Measurements from ENCODE around the gene MAST4.
A peak's percentile ranks its signal among the peaks of the same experiment; 100 is the strongest.
"Not testable (repeated sequence)": the region's sequence is repeated elsewhere in the genome, so short reads cannot be mapped to it uniquely, and the experiment has no call there.

The MAST4 gene

DNA sequence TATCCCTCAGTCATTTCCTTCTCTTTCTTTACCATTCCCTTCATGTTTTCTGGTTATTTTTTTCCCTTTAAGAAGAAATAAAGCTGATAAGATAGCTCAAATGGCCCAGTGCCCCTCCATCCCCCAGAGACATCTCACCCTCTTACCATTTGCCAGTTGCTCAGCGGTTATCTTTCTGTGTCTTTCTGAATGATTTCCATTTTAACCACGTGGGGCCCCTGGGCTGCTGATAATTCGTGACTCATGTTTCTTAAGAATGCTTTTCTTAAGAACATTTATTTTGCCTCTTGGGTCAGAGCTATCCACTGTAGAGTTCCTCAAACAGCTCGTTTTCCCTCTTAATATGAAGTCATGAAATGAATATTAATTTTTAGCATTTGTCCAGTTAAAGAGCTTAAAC lies 147.8 kb downstream of the MAST4 start:
- DNase-seq (ENCODE audit: low spot score) = no peak

DNA sequence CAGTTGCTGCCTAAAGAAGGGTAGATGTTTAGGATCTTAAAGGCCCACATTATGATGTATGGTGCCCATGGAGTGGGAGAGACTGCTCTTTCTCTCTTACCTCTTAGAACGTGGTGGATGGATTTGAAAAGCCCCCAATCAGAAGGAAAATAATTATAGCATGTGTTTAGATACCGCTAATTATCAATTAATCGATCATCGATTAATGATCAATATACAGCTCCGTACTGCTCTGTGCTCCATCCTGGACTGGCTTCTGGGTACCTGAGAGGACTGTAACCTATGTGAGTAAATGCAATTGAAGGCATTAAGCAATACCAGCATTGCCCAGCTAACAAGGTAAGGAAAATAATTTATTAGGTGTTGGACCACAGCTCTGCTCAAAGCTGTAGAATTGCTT lies 149.1 kb downstream of the MAST4 start:
- DNase-seq (ENCODE audit: low spot score) = no peak

- DNase-seq (ENCODE audit: low spot score) = no peak
Measured at GRCh38 chr5:66747607-66748006, 151.4 kb downstream of the MAST4 start.

DNA sequence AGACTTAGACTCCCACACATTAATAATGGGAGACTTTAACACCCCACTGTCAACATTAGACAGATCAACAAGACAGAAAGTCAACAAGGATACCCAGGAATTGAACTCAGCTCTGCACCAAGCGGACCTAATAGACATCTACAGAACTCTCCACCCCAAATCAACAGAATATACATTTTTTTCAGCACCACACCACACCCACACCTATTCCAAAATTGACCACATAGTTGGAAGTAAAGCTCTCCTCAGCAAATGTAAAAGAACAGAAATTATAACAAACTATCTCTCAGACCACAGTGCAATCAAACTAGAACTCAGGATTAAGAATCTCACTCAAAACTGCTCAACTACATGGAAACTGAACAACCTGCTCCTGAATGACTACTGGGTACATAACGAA lies 156.5 kb downstream of the MAST4 start:
- not testable (repeated sequence) for DNase-seq (ENCODE audit: low spot score)

DNA sequence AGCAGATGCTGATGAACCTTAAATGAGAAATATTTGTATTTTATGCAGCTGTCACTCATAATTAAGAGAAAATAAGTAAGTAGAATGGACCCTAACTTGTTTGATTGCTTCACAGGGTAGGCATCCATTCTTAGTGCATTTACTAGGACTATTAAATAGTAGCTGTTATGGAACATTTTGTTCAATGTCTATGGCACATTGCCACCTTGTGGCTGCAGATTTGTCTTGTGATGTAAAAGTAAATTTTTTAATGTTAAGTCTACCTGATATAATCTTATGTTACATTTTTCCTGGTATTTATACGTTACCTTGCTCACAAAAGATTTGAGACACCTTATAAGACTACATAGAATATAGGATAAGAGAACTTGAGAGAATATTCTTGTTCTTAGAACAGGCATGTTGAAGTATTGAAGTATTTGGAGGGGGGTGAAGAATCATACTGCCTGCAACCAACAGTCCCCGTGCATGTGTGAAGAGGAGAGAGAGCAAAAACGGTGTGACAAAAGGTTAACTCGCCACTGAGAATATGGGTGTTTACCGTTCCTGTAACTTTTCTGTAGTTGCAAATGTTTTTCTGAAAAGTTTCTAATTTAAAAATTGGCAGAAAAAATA lies 161.1 kb downstream of the MAST4 start:
- peak; percentile 32 for DNase-seq (ENCODE audit: low spot score)

DNA sequence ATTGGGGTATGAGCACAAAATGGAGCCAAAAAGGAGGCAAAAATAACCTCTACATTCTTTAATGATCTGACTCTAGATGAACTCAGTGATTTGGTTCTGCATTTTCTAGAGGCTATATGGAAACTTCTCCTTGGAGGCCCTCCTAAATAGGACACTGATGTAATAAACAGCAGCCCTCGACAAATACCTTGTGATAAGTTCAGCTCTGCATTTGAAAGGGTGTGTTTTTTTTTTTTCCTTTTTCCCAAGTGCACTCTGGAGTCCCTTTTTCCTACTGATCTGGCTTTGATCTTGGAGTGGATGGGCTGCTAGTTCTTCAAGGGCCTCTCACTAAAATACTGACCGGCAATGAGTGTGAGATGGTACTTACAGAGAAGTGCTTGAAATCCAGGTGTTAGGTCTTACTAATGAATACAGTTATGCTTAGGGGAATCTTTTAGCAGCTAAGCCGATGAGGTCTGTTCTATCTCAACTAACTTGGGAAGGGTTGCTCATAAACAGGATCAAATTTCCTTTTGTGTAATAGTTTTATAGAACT lies 161.7 kb downstream of the MAST4 start:
- DNase-seq (ENCODE audit: low spot score) = no peak

GRCh38 chr5:66769030-66769733 lies 173.0 kb downstream of the MAST4 start:
- DNase-seq (ENCODE audit: low spot score) = no peak

DNA sequence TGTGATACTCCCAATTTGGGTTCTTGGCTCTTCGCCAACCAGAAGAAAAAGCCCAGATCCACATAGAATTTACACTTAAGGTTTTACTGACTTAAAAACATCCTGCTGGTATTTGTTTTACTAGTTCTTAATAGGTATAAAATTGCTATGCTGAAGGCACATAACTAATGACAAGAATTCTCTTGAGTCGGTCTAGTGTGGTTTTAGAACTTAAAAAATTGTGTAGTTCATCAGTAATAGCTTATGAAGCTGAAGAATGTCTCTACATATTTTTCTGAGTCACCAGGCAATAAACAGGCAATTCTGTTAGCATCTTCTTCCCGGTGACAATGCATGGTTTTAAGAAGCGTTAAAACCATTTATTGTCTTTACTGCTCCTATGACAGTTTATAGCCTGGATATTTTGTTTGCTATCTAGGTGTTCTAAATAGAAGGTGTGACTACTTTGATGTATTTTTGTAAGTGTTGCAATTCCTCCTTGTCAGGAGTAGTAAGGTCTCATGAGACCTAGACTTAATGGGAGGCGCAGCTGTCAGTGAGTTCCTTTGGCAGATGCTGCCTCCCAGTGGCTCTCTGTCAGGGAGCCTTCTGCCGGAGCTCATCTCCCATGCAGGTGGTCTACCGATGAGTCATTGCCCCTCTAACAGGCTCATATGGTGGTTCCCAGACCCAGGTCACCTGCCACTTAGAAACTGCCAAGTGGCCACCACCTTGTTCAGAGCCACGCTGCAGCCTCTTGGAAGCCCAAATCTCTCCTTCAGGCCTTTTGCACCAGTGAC lies 173.8 kb downstream of the MAST4 start:
- DNase-seq (ENCODE audit: low spot score) = peak; percentile 10

GRCh38 chr5:66777868-66778267 lies 181.7 kb downstream of the MAST4 start:
- no peak for DNase-seq (ENCODE audit: low spot score)

GRCh38 chr5:66779528-66779927 lies 183.3 kb downstream of the MAST4 start:
- DNase-seq (ENCODE audit: low spot score) = no peak

- DNase-seq (ENCODE audit: low spot score) = no peak
Measured at GRCh38 chr5:66788556-66788955, 192.4 kb downstream of the MAST4 start.

DNA sequence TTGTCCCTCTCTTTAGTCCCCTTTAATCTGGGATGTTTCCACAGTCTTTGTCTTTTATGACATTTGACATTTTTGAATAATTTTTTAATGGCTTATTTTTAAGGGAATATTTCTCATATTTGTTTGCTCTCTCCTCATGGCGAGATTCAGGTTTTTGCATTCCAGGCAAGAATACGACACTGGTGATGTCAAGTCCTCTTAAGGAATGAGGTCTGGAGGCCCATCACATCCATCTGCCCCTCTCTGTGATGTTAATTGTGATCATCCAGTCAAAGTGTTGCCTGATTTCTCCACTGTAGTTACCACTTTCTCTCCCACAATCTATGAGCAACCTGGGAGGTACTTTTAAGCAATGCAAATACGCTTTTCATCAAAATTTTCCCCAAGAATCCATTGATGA lies 193.2 kb downstream of the MAST4 start:
- no peak for DNase-seq (ENCODE audit: low spot score)

- no peak for DNase-seq (ENCODE audit: low spot score)
Measured at GRCh38 chr5:66793049-66793448, 196.9 kb downstream of the MAST4 start.

DNA sequence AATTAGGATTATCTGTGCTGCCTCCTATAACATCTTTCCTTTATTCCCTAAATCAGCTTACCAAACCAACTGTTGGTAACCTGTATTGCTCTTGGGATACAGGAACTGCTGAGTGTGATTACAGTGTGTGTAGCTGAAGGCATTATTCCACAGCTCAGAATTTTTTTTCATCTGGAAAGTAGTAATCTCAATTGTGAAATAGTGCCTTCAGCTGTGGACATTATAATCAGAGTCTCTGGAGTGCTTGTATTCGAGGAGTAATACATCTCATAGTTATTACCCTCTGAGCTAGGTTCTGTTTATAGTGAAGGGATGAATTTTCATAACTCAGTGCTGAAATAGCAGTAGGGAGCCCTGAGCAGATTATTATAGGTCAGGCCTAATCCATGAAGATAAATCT lies 199.5 kb downstream of the MAST4 start:
- DNase-seq (ENCODE audit: low spot score) = no peak

DNA sequence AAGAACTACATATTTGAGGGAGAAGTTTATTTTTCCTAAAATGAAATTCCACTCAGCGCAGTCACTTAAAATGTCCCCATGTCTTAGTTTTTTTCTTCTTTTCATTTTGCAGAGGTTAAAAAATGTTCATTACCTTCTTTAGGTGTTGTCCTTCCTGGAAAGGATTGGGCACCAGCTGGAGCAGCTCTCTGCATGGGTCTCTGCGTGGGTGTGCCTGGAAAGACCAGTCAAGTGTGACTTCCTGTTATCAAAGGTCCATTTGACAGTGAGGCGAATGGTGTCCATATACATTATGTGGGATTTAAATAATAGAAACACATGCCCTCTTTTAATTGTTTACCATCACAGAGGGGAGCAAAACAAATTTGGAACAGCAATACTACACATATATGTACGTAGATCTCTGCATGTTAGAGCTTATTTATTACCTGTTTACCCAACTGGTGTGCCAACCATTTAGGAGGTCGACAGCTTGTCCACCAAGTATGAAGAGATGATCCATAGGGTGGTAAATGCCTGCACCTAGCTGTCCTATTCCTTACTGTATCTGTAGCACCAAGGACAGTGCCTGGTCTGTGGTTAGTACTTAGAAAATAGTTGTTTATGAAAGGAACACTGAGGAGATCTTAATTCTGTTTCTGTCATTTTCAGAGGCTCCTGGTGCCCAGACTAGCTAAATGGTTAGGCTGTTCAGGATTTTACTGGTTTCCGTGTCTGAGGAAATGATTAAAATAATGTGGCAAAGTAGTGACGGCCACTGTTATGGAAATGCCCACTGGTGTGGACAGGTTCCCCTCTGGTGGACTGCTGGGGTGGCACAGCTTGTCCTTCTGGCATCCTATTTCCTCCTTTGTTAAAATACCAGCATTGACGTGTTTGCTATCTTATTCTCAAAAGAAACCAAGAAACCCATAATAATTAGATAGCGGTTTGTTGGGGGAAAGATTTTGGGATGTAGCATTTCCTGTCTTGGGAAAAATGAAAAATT lies 200.4 kb downstream of the MAST4 start:
- no peak for DNase-seq (ENCODE audit: low spot score)

DNA sequence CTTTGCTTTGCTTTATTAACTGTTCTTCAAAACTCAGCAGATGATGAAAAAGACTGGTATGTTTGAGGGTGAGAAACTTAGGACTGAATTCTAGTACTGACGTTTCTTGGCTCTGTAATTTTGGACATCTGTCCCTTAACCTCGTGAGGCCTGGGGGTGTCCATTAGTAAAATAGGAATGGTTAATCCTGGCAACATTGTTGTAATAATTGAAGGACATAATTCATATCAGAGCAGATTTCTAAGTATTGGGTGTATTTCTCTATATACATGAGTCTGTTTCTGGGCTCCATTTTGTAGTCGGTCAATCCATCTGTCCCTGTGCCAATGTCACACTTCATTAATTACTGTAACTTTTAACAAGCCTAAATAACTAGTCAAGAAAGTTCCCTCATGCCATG lies 206.7 kb downstream of the MAST4 start:
- no peak for DNase-seq (ENCODE audit: low spot score)

DNA sequence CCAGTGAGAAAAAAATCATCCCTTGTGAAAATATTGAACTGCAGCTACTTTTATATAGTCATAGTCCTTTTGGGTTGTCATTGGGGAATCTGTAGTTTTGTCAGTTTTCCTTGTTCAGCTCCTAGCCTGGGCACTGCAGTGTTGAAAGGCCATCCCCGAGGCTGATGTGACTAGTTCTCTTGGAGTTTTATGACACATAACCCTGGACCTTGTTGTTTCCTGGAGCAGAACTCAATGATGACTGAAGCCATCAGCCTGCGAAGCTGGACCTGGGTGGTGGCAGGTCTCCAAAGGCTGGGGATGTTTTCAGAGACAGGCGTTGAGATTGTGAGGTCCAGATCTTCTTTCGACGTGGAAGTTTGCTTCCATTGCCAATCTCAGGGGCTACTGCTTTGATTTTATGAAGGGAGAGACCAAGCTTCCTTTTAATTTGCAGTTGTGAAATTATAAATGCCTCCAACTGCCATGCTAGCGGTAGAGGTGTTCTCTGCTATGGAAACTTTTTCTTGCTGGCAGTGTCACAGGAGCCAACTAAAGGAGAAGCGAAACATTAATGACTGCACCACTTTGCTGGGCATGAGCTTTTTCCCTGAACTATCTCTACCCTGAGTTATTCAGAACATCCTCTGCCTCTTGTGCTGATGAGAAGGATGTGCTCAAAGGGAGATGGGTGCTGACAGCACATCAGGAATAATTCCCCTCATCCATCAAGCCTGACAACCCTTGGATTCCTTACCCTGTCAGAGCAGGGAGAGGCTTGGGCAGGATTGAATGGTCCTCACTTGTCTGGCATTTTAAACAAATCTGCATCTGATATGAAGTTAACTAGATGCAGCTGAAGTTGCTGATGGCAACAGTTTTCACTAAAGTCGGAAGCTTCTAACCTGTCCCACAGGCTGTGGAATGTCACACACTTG lies 209.6 kb downstream of the MAST4 start:
- no peak for DNase-seq (ENCODE audit: low spot score)

DNA sequence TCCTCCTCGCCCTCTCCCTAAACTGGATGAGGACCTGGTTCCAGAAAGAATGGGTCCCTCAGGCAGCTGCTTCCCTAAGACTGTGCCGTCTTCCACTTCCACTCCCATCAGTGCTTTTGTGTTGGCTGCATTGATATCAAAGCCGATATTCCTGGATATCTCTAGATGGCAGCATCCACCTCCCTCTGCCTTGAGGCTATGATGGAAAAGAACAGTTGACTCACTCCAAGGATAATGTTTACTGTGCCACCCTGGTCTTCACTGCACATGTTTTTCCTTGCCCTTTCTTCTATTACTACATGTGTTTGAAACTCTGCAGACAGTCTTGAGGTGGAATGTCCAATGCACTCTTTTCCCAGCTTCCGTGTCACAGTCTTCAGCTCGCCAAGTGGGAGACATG lies 211.6 kb downstream of the MAST4 start:
- DNase-seq (ENCODE audit: low spot score) = peak; percentile 9

DNA sequence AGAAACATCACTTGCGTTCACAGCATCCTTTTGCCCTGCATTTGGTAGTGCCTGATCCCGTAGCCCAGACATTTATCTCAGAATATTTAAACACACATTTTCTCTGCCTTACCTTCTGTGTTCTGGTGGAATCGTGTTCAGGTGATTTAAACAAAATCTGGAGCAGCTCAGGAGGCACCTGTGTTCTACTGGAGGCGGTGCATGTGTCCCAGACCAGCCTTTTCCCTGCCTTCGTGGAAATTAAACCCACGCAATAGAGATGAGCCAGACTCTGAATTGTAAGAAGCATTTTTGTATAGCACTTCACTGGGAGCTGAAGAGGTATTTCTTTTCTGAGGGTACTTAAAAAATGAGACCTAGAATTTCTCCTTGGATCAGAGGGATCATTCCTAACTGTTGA lies 212.5 kb downstream of the MAST4 start:
- no peak for DNase-seq (ENCODE audit: low spot score)

DNA sequence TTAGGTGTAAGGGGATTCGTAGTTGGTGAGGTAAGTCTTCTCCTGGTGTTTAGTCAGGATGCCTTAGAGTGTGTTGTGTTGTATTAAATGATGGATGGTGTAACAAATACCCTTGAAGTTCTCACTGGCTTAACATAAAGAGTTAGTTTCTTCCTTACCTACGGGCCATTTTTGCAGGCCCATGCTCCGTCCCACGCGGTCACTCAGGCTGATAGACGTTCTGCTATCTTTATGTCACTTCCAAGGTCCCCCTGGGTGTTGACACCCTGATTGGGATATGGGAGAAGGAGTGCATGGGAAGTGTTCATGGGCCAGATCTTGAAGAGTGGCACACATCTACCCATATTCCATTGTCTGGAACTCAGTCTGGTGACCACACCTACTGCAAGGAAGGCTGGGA lies 214.0 kb downstream of the MAST4 start:
- DNase-seq (ENCODE audit: low spot score) = no peak

DNA sequence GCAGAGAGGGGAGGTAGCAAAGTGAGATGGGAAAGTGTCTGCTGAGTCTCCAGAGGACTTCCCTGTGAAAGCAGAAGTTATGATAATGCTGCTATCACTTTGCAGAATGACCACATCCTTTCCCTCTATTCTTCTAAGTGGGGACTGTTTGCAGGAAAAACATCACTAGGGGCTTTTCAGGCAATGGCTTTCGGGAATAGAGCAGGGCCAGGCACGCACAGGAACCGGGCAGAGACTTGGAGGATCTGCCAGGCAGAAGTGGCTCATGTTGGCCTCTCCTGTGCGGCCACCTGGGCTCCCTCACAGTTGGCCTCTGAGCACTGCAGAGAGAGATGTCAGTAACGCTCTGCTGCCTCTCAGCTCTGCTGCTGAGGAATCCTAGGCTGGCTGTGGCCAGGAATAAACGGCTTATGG lies 214.7 kb downstream of the MAST4 start:
- no peak for DNase-seq (ENCODE audit: low spot score)

Data from HuH-7 (cell line).